HUDEP-2 (cell line): ENCODE measurements around the gene GRK5.
"Not testable (repeated sequence)": the region's sequence is repeated elsewhere in the genome, so short reads cannot be mapped to it uniquely, and the experiment has no call there.

Experiments used
- DNase-seq, 76 experiments: peaks; one replicate each; lab custom pipeline; 2025; ENCODE audit not compliant: unreplicated experiment in 76 of 76; lab: John Stamatoyannopoulos, UW

GRK5 gene

GRCh38 chr10:119219871-119220270, 12.5 kb downstream of the GRK5 start:
- DNase-seq = no peak

- DNase-seq = no peak
Measured at GRCh38 chr10:119221201-119221600, 13.8 kb downstream of the GRK5 start.

- no peak for DNase-seq
Measured at GRCh38 chr10:119221666-119222065, 14.3 kb downstream of the GRK5 start.

- no peak for DNase-seq
Measured at GRCh38 chr10:119222537-119222936, 15.2 kb downstream of the GRK5 start.

GRCh38 chr10:119222966-119223386, 15.6 kb downstream of the GRK5 start:
- no peak for DNase-seq

GRCh38 chr10:119225083-119225658, 17.8 kb downstream of the GRK5 start:
- DNase-seq = no peak

GRCh38 chr10:119227825-119228224, 20.5 kb downstream of the GRK5 start:
- DNase-seq = no peak

GRCh38 chr10:119231654-119232053, 24.3 kb downstream of the GRK5 start:
- no peak for DNase-seq

GRCh38 chr10:119232439-119232838, 25.1 kb downstream of the GRK5 start:
- peak in 21 of 76 experiments; percentile 4 to 62 (median 21) for DNase-seq

GRCh38 chr10:119233123-119233820, 25.9 kb downstream of the GRK5 start:
- DNase-seq = no peak

- DNase-seq = no peak
Measured at GRCh38 chr10:119233821-119234220, 26.4 kb downstream of the GRK5 start.

- DNase-seq = peak in 1 of 76 experiments; percentile 3
Measured at GRCh38 chr10:119235356-119235755, 28.0 kb downstream of the GRK5 start.

- no peak for DNase-seq
Measured at GRCh38 chr10:119237722-119238436, 30.5 kb downstream of the GRK5 start.

GRCh38 chr10:119238577-119238976, 31.2 kb downstream of the GRK5 start:
- DNase-seq = no peak

GRCh38 chr10:119239015-119239414, 31.6 kb downstream of the GRK5 start:
- not testable (repeated sequence) for DNase-seq

GRCh38 chr10:119239630-119240029, 32.3 kb downstream of the GRK5 start:
- not testable (repeated sequence) for DNase-seq

- DNase-seq = no peak
Measured at GRCh38 chr10:119241066-119241465, 33.7 kb downstream of the GRK5 start.

- no peak for DNase-seq
Measured at GRCh38 chr10:119242186-119242585, 34.8 kb downstream of the GRK5 start.

GRCh38 chr10:119243488-119243887, 36.1 kb downstream of the GRK5 start:
- no peak for DNase-seq

- DNase-seq = no peak
Measured at GRCh38 chr10:119243967-119244366, 36.6 kb downstream of the GRK5 start.

GRCh38 chr10:119245272-119245671, 37.9 kb downstream of the GRK5 start:
- DNase-seq = no peak
